HG02571 (cell line): Measurements from ENCODE around the gene GPS1.

Source experiments
- ATAC-seq: cut with Tn5 transposase; IDR thresholded peaks from one replicate; pipeline ENCODE4 v1.9.1; 2021; ENCODE audit warnings: mild to moderate bottlenecking, moderate library complexity; ENCODE audit not compliant: unreplicated experiment

Gene GPS1

GRCh38 chr17:82014432-82014831, 37.3 kb upstream of the GPS1 start:
- no peak for ATAC-seq

- ATAC-seq, result no peak
These were observed 36.8 kb upstream of the GPS1 start for GRCh38 chr17:82014971-82015310.

- no peak for ATAC-seq
These were observed 36.3 kb upstream of the GPS1 start for GRCh38 chr17:82015311-82015971.

- no peak for ATAC-seq
These were observed 35.4 kb upstream of the GPS1 start for GRCh38 chr17:82016061-82016874.

- ATAC-seq, result no peak
These were observed 34.7 kb upstream of the GPS1 start for GRCh38 chr17:82016875-82017459.

GRCh38 chr17:82017612-82018151, 34.0 kb upstream of the GPS1 start:
- ATAC-seq, result no peak

DNA sequence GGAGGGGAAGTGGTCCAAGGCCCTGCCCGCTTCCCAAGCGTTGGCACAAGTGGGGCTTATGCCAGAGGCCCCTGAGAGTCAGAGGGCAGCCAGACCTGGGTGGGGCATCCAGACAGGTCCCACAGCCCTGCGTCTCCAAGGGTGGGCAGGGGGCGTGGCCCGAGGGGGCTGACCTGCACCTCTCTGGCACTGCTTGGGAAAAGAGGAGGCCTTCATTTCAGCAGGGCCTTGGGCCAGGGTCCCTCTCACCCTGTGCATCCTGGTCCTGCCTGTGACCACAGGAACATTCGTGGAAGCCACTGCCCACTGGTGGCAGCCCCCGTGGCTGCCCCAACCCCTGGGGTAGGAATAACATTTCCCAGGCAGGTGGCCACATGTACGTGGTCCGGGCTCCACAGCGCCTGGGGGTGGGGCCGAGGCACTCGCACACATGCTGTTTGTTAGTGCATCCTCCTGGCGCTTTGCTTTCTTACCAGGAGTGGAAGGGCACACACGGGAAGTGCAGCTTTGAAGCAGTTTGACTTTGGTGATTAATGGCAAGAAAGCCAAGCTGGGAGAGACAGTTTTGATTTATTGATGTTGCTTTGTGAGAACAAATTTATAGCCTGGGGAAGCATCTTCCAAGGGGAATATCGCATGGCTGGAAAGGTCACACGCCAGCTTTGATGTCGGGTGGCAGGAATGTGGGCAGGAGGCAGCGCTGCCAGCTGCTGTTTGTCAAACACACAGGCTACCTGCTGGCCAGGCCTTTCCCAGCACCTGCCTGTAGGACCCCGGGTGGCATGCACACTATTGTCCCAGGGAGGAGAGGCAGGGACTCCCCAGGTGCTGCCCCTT, 33.3 kb upstream of the GPS1 start:
- no peak for ATAC-seq

DNA sequence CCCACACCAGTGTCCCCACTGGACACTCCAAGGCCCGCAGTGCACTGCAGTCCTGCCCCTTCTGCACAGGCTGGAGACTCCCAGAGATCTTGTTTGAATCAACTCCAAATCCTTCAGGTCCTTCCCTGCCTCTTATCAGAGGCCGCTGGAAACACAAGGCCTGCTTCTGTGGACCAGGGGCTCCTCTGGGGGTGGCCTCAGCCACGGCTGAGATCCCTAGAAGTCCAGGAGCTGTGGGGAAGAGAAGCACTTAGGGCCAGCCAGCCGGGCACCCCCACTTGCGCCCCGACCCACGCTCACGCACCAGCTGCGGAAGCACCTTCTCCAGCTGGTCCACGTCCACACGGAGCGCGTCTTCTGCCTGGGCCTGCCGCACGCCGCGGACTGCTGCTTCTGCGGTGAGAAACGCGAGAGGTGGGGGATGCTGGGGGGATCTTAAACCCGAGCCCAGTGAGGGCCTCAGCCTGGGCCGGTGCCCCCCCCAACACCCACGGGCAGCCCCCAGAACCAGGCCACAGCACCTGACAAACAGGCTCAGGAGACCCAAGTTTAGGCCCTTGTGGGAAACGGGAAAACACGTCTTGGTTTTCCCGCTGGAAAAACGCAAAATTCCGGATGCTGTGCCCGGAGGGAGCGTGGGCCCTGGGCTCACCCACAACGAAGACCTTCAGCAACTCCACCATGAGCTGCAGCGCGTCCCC, 32.6 kb upstream of the GPS1 start:
- ATAC-seq, result no peak

GRCh38 chr17:82019690-82020571, 31.8 kb upstream of the GPS1 start:
- ATAC-seq, result no peak

GRCh38 chr17:82020572-82021106, 31.1 kb upstream of the GPS1 start:
- ATAC-seq, result no peak

DNA sequence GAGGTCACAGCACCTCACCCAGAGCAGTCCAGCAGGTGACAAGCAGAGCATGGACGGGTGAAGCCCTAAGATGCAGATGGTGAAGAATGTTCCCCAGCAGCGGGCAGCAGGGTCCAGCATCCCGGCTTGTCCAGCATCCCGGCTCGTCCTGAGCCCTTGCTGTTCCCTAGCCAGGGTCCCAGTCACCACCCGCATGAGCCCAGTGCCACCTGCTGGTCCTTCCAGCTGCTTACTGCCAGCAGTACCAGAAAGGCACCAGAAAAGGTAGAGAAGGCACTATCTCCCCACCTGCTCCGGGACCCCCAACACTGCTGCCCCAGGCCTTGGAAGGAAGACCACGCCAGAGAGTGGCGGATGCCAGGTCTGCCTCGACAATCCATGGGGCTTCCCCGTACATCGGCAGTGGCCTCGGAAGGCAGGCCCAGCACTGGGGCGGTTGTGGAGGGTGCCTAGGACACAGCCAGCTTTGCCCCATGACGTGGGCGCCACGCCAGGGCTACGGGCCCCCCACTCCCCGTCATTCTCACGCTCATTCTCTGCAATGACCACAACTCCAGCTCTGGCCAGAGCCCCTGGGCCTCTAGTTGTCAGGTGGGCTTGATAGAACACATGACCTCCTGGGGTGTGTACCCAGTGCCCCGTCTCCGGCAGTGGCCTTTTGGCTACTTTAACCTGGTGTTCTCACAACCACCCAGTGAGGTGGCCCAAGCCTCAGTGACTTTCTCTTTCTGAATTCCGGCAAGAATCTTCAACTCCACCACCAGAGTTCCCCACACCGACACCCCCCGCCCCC, 30.4 kb upstream of the GPS1 start:
- ATAC-seq, result no peak

GRCh38 chr17:82021900-82022309, 29.8 kb upstream of the GPS1 start:
- no peak for ATAC-seq

- no peak for ATAC-seq
These were observed 29.3 kb upstream of the GPS1 start, which contains the start of gene CENPX for GRCh38 chr17:82022310-82022980. Gene CENPX, minus strand, starts transcription at chr17:82022878. Its CDS starts 17 bp downstream, at chr17:82022861.

- peak; percentile 85 for ATAC-seq
These were observed 28.7 kb upstream of the GPS1 start, which contains the start of gene LRRC45 for GRCh38 chr17:82022981-82023446. Gene LRRC45, plus strand, starts transcription at chr17:82023305. Its CDS starts 339 bp downstream, at chr17:82023644.

GRCh38 chr17:82023447-82024241, 28.1 kb upstream of the GPS1 start:
- ATAC-seq, result no peak

- no peak for ATAC-seq
These were observed 26.8 kb upstream of the GPS1 start for GRCh38 chr17:82024859-82025258.
